ENCODE measurements around the gene DMD. TPM values are rescaled to one million over a fixed set of nuclear protein-coding genes. Genes with fewer than 3 reads are reported as not detected.

Gene DMD
- polyA plus RNA-seq, 2 of the 4 experiments (the other 2 are of a cell fraction): 0.03 TPM; not detected in 1

DNA sequence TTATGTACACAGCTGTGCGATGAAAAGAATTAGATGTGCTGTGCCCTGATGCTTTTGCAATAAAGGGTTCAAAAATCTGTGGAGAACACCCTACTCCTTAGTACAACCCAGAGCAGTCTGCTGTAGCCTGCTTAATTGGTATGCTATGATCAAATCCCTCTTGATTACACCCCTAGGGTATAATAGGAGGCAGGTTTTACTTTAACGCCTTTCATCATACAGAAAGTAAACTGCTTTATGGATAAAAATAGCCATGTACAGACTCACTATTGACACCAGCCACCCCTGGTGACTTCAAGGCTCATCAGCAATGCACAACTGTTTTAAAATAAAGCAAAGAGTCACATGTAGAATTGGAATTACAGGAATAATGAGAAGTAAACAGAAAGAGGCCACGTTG is 315.3 kb downstream of the DMD start:
- CTCF ChIA-PET: no interaction called here
- ATAC-seq: no peak
- TF ChIP-seq, protein P1, sequence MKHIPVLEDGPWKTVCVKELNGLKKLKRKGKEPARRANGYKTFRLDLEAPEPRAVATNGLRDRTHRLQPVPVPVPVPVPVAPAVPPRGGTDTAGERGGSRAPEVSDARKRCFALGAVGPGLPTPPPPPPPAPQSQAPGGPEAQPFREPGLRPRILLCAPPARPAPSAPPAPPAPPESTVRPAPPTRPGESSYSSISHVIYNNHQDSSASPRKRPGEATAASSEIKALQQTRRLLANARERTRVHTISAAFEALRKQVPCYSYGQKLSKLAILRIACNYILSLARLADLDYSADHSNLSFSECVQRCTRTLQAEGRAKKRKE (CRISPR knock-in tag; IDR thresholded peaks at IDR 0.05; ENCODE audit: low read depth): no peak
- TF ChIP-seq CHD4 (IDR thresholded peaks at IDR 0.05; ENCODE audit: borderline replicate concordance) (no peak), FOXS1 (CRISPR knock-in tag; IDR thresholded peaks at IDR 0.05) (no peak), RFX5 (IDR thresholded peaks at IDR 0.05) (no peak), RAD21 (conservative IDR thresholded peaks at IDR 0.05 in 1 of 2, IDR thresholded peaks at IDR 0.05 in 1 of 2) (no peak), HEYL (CRISPR knock-in tag; IDR thresholded peaks at IDR 0.05) (no peak), POLR2A (IDR thresholded peaks at IDR 0.05; ENCODE audit: low read length) (no peak), PHF8 (IDR thresholded peaks at IDR 0.05; ENCODE audit: borderline replicate concordance, low read depth) (no peak), CHD2 (IDR thresholded peaks at IDR 0.05; ENCODE audit: low read length, partially characterized antibody) (no peak), GATA3 (IDR thresholded peaks at IDR 0.05; ENCODE audit: borderline replicate concordance) (no peak)
- TF ChIP-seq, protein P2, sequence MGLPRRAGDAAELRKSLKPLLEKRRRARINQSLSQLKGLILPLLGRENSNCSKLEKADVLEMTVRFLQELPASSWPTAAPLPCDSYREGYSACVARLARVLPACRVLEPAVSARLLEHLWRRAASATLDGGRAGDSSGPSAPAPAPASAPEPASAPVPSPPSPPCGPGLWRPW (IDR thresholded peaks at IDR 0.05): no peak
- TF ChIP-seq, protein P3, sequence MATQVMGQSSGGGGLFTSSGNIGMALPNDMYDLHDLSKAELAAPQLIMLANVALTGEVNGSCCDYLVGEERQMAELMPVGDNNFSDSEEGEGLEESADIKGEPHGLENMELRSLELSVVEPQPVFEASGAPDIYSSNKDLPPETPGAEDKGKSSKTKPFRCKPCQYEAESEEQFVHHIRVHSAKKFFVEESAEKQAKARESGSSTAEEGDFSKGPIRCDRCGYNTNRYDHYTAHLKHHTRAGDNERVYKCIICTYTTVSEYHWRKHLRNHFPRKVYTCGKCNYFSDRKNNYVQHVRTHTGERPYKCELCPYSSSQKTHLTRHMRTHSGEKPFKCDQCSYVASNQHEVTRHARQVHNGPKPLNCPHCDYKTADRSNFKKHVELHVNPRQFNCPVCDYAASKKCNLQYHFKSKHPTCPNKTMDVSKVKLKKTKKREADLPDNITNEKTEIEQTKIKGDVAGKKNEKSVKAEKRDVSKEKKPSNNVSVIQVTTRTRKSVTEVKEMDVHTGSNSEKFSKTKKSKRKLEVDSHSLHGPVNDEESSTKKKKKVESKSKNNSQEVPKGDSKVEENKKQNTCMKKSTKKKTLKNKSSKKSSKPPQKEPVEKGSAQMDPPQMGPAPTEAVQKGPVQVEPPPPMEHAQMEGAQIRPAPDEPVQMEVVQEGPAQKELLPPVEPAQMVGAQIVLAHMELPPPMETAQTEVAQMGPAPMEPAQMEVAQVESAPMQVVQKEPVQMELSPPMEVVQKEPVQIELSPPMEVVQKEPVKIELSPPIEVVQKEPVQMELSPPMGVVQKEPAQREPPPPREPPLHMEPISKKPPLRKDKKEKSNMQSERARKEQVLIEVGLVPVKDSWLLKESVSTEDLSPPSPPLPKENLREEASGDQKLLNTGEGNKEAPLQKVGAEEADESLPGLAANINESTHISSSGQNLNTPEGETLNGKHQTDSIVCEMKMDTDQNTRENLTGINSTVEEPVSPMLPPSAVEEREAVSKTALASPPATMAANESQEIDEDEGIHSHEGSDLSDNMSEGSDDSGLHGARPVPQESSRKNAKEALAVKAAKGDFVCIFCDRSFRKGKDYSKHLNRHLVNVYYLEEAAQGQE (IDR thresholded peaks at IDR 0.05): no peak
- TF ChIP-seq, protein P4, sequence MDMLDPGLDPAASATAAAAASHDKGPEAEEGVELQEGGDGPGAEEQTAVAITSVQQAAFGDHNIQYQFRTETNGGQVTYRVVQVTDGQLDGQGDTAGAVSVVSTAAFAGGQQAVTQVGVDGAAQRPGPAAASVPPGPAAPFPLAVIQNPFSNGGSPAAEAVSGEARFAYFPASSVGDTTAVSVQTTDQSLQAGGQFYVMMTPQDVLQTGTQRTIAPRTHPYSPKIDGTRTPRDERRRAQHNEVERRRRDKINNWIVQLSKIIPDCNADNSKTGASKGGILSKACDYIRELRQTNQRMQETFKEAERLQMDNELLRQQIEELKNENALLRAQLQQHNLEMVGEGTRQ (IDR thresholded peaks at IDR 0.05): no peak

DNA sequence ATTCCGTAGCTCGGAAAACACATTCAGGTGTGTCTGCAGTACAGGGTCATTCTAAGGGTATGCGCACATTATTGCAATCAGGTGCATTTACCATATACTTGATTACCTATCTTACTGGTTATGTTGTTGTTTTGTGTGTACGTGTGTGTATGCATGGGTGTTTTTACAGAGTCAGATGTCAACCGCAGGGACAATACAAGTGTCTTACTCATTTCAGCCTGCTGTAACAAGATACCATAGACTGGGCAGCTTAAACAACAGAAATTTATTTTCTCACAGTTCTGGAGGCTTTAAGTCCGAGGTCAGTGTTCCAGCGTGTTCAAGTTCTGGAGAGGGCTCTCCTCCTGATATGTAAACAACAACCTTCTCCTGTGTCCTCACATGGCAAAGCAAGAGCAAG is 316.7 kb downstream of the DMD start:
- FAIRE-seq (no peak), ATAC-seq (no peak), DNase-seq (ENCODE audit: low read depth in 1 of 2, low spot score in 1 of 2) (no peak)
- WGBS (ENCODE audit: missing lambda C conversion rate): 44% methylated on average over 6 of the region's 7 CpGs
- ChIA-PET CTCF (no interaction called here), POLR2A (no interaction called here)
- TF ChIP-seq, protein P5, sequence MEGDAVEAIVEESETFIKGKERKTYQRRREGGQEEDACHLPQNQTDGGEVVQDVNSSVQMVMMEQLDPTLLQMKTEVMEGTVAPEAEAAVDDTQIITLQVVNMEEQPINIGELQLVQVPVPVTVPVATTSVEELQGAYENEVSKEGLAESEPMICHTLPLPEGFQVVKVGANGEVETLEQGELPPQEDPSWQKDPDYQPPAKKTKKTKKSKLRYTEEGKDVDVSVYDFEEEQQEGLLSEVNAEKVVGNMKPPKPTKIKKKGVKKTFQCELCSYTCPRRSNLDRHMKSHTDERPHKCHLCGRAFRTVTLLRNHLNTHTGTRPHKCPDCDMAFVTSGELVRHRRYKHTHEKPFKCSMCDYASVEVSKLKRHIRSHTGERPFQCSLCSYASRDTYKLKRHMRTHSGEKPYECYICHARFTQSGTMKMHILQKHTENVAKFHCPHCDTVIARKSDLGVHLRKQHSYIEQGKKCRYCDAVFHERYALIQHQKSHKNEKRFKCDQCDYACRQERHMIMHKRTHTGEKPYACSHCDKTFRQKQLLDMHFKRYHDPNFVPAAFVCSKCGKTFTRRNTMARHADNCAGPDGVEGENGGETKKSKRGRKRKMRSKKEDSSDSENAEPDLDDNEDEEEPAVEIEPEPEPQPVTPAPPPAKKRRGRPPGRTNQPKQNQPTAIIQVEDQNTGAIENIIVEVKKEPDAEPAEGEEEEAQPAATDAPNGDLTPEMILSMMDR (IDR thresholded peaks at IDR 0.05): no peak
- TF ChIP-seq SREBF2 (IDR thresholded peaks at IDR 0.05): no peak
- TF ChIP-seq, protein P1 (CRISPR knock-in tag; IDR thresholded peaks at IDR 0.05; ENCODE audit: low read depth): no peak
- TF ChIP-seq, protein P6, sequence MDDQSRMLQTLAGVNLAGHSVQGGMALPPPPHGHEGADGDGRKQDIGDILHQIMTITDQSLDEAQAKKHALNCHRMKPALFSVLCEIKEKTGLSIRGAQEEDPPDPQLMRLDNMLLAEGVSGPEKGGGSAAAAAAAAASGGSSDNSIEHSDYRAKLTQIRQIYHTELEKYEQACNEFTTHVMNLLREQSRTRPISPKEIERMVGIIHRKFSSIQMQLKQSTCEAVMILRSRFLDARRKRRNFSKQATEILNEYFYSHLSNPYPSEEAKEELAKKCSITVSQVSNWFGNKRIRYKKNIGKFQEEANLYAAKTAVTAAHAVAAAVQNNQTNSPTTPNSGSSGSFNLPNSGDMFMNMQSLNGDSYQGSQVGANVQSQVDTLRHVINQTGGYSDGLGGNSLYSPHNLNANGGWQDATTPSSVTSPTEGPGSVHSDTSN (IDR thresholded peaks at IDR 0.05): no peak
- no peak for TF ChIP-seq ZNF302 (CRISPR knock-in tag; IDR thresholded peaks at IDR 0.05)
- Histone ChIP-seq H3K4me1 (no peaks in the 10 kb centered on the region), H3K9me3 (no peaks in the 10 kb centered on the region), H3K4me3 (no peak overlapping the region), H3K27ac (no peak overlapping the region), H3K4me2 (no peak overlapping the region)

More for the DNA sequence above, 315.3 kb downstream of the DMD start:
- Histone ChIP-seq H3K4me3 (no peak overlapping the region), H3K27ac (no peak overlapping the region), H3K4me2 (no peak overlapping the region), H3K9me3 (no peaks in the 10 kb centered on the region), H3K4me1 (no peaks in the 10 kb centered on the region)
- FAIRE-seq: no peak
- DNase-seq (ENCODE audit: low read depth in 1 of 2, low spot score in 1 of 2): no peak
- 10% methylated on average over 3 of the region's 3 CpGs for WGBS (ENCODE audit: missing lambda C conversion rate)
- POLR2A ChIA-PET: no interaction called here

All from A549 (cell line).